ENCODE data around the gene OOSP2.

Gene OOSP2

DNA sequence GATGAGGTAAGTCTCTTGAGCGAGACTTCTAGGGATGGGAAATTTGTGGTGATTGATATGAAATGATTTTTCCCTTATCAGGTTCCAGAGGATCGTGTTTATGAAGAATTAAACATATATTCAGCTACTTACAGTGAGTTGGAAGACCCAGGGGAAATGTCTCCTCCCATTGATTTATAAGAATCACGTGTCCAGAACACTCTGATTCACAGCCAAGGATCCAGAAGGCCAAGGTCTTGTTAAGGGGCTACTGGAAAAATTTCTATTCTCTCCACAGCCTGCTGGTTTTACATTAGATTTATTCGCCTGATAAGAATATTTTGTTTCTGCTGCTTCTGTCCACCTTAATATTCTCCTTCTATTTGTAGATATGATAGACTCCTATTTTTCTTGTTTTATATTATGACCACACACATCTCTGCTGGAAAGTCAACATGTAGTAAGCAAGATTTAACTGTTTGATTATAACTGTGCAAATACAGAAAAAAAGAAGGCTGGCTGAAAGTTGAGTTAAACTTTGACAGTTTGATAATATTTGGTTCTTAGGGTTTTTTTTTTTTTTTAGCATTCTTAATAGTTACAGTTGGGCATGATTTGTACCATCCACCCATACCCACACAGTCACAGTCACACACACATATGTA, 55.4 kb downstream of the OOSP2 start:
- DNase-seq (ENCODE audit: low spot score) = no peak
- in situ Hi-C loops (cut with MboI; ENCODE audit: low pct_unique_long_range_greater_than_20kb, low sequenced_read_pairs, unreplicated experiment) = no loop called here
- TF ChIP-seq, protein P1, sequence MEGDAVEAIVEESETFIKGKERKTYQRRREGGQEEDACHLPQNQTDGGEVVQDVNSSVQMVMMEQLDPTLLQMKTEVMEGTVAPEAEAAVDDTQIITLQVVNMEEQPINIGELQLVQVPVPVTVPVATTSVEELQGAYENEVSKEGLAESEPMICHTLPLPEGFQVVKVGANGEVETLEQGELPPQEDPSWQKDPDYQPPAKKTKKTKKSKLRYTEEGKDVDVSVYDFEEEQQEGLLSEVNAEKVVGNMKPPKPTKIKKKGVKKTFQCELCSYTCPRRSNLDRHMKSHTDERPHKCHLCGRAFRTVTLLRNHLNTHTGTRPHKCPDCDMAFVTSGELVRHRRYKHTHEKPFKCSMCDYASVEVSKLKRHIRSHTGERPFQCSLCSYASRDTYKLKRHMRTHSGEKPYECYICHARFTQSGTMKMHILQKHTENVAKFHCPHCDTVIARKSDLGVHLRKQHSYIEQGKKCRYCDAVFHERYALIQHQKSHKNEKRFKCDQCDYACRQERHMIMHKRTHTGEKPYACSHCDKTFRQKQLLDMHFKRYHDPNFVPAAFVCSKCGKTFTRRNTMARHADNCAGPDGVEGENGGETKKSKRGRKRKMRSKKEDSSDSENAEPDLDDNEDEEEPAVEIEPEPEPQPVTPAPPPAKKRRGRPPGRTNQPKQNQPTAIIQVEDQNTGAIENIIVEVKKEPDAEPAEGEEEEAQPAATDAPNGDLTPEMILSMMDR (IDR thresholded peaks at IDR 0.05; ENCODE audit: extremely low read depth, insufficient read depth, missing control alignments) = no peak

DNA sequence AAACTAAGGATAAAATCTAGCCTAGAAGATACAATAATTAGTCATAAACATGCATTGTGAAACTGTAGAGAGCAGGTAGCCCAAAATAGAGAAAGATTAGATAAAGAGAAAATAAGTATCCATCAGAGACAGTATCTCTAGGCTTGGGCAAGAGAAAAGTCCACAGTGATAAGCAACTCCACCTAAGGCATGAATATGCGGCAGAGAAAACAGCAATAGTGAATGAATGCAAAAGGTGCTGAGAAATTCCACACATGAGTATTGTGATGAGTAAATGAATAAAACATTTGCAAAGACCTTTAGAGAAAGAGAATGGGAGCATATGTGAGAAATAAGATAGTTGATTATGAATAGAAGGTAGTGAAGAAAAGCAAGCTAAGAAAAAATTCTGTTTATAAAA, 57.0 kb downstream of the OOSP2 start:
- TF ChIP-seq, protein P1 (IDR thresholded peaks at IDR 0.05; ENCODE audit: extremely low read depth, insufficient read depth, missing control alignments) = no peak
- in situ Hi-C loops (cut with MboI; ENCODE audit: low pct_unique_long_range_greater_than_20kb, low sequenced_read_pairs, unreplicated experiment) = no loop called here
- DNase-seq (ENCODE audit: low spot score) = no peak

Data from GM13977 (cell line).